Dermis blood vessel endothelial cell (primary cell): ENCODE measurements around the gene GOLIM4. TPM values are rescaled to one million over a fixed set of nuclear protein-coding genes. Genes with fewer than 3 reads are reported as not detected.

Source experiments
- DNase-seq: peaks from one replicate; pipeline ENCODE4 v3.0.0; 2010
- total RNA-seq: library from RNA; depleted of rRNA; stranded (reverse); fragments of >200 nt; gene quantifications from 2 replicates; pipeline ENCODE4 v1.2.3, GENCODE V29; 2014

Gene GOLIM4
- total RNA-seq, 1 donor from 2014 or later = 35.6 TPM

- DNase-seq = peak; percentile 93
These were observed 507 bp upstream of the GOLIM4 start for GRCh38 chr3:168096210-168096652.

GRCh38 chr3:168094877-168095610, 680 bp downstream of the GOLIM4 start:
- DNase-seq = peak; percentile 69

- DNase-seq = peak; percentile 71
These were observed 1.2 kb downstream of the GOLIM4 start for GRCh38 chr3:168094580-168094876.

GRCh38 chr3:168093790-168094189, 1.9 kb downstream of the GOLIM4 start:
- no peak for DNase-seq

- DNase-seq = no peak
These were observed 2.5 kb downstream of the GOLIM4 start for GRCh38 chr3:168093229-168093628.

GRCh38 chr3:168091941-168092340, 3.8 kb downstream of the GOLIM4 start:
- DNase-seq = no peak

GRCh38 chr3:168091302-168091858, 4.3 kb downstream of the GOLIM4 start:
- DNase-seq = no peak

- DNase-seq = no peak
These were observed 5.2 kb downstream of the GOLIM4 start for GRCh38 chr3:168090306-168091085.

- no peak for DNase-seq
These were observed 6.4 kb downstream of the GOLIM4 start for GRCh38 chr3:168089179-168089771.

GRCh38 chr3:168088106-168088720, 7.5 kb downstream of the GOLIM4 start:
- peak; percentile 20 for DNase-seq

GRCh38 chr3:168087539-168087938, 8.2 kb downstream of the GOLIM4 start:
- no peak for DNase-seq

- DNase-seq = no peak
These were observed 9.0 kb downstream of the GOLIM4 start for GRCh38 chr3:168086541-168087260.

GRCh38 chr3:168085491-168086119, 10.1 kb downstream of the GOLIM4 start:
- no peak for DNase-seq

- DNase-seq = no peak
These were observed 11.8 kb downstream of the GOLIM4 start for GRCh38 chr3:168083906-168084305.

- DNase-seq = no peak
These were observed 13.9 kb downstream of the GOLIM4 start for GRCh38 chr3:168081856-168082255.

GRCh38 chr3:168081171-168081771, 14.5 kb downstream of the GOLIM4 start:
- no peak for DNase-seq

- DNase-seq = no peak
These were observed 15.1 kb downstream of the GOLIM4 start for GRCh38 chr3:168080499-168081170.

- no peak for DNase-seq
These were observed 15.7 kb downstream of the GOLIM4 start for GRCh38 chr3:168080022-168080421.

- DNase-seq = no peak
These were observed 18.6 kb downstream of the GOLIM4 start for GRCh38 chr3:168077091-168077490.

GRCh38 chr3:168073842-168074605, 21.7 kb downstream of the GOLIM4 start:
- DNase-seq = peak; percentile 29
